DMS153 treated with DMSO at 0.1 percent for 48 hours (cell line): ENCODE measurements around the gene NPY1R.

ENCODE experiments used
- DNase-seq: peaks from one replicate; lab custom pipeline; 2025; ENCODE audit not compliant: unreplicated experiment; lab: John Stamatoyannopoulos, UW

Gene NPY1R

DNA sequence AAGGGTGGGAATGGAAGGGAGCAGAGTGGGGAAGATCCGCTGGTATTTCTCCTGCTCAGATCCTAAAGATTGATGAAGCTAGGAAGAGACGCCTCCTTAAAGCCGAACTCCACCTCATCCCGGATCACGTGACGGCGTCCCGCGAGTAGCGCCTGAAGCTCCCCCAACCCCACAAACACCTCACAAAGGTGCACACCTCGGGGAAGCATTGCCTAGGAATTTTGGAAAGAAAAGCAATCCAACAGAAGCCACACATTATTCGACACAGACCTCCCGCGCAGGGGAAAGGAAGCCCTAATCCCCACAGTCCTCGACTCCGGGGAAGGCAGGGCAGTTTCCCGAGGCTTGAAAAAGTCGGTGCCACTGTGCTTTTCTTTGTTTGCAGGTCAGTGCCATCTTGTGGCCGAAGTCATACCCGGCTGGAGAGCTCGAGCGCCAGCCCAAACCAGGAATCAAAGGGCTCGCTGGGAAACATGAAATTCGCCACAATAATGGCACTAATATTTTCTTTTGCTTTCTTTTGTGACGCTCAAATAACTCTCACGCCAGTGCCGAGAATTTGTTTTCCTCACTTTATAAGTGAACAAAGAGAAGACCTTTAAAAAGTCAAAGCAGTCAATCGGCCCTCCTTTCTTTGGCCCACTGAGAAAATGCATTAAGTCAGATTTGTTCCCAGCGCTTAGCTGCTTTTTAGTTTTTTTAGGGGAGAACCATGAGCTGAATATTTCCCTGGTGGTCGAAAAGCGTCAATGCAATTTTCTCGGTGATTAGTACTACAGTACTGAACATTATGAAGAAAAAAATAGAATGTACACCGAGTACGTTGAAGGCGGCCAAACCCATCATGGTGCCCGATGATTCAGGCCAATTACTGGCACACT, at the start of gene NPY1R:
NPY1R (minus strand) TSS at position 71 of the 881 bp plus-strand sequence. CDS start 6,042 bp downstream, outside the sequence.
- DNase-seq, result no peak

DNA sequence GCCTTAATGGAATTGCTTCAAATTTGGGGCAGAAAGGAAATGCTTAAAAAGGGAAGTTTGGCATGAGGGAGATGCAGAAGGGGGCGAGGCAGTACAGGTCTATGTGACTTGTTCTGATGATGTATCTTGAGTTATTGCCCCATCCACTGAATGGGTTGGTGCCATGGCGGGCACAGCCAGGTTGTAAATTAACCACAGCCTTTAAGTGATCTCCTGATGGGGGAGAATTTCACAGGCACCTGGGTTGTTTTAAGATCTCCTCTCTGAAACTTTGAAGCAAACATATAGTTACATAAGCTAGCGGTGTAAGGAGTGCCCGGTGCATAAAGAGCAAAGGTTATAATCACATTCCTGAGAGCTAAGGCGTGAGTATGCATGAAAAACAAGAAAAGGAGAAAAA, 48.3 kb upstream of the NPY1R start:
- no peak for DNase-seq

DNA sequence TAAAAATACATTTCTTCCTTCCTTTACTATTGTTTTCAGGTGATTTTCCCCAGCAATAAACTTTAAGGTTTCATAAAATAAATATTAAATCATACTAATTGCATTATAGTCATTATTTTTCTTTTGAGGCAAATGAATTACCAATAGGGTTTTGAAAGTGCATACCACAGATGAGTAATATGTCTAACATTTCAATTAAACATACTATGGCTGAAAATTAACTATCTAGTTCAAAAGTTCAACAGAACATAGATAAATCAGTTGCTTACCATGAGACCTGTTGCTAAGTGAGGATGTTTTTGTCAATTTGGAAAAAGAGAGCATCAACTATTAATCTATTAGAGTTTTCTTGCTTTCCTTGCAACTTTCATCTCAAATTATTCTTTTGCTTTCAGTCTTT, 46.3 kb upstream of the NPY1R start:
- no peak for DNase-seq

DNA sequence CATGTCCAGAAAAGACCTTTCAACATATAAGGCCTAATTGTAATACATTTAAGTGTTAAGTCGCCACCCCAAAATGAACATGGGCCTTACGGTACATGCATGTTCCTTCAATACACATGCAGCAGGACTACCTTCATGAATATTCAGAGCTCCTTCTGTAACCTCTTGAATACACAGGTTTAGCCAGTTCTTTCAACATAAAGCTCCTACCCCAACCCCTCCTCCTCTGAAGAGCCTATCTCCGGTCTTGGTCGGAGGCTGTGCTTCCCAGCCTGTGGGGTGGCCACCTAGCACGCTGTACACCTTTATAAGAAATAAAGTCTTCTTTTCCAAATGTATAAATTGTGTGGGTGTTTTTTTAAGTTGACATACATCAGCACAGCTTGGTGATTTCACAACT, 39.6 kb upstream of the NPY1R start:
- DNase-seq, result no peak

DNA sequence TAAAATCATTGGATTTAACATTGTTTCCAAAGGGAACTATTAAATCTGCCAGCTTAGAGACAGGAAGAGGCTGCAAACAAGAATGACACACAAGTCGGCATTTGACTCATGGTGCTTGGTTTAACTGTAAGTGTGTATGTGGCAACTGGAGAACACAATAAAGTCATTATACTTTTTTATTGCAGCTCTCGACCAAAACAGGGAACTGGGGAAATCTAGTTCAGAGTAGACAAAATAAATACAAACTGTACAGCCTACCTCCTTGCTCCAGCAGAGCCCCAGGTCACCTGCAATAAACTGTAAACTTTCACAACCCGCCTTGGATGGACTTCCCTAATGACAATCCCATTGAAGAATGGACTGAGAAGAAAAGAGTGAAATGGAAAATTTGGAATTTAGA, 35.3 kb upstream of the NPY1R start:
- DNase-seq, result no peak

DNA sequence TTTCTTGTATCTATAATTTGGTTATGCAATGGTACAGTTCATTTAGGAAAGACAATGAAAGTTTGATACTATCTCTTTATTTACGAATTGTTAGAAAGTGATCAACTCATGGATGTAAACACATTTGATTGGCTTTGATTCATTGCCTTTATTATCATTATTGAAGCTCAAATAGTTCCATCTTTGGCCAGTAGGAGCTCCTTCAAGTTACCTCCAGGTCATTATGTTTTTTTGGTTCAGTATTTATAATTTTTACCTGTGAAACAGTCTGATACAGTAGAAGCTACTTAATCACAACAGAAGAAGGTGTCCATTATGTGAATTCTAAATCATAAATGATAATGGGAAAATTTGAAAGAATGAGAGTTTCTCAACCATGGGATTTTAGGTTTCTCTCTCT, 23.7 kb upstream of the NPY1R start:
- DNase-seq, result no peak

DNA sequence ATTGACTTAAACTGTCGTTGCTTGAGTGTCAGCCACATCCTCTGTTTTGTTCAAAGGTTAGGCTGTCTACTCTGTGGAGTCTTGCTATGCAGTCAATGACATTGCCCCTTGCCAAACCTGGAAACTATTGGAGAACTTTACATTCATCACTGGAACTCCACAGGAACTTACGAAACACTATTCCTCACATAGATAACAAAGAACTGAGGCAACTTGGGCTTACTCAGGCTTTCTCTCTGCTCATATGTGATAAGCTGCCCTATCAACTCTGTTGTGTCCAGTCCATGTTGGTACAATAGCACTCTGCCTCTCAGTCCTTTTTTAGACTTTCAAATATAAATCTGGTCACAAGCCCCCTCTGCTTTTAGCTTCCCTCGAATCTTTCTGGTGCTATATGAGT, 20.7 kb upstream of the NPY1R start:
- no peak for DNase-seq

DNA sequence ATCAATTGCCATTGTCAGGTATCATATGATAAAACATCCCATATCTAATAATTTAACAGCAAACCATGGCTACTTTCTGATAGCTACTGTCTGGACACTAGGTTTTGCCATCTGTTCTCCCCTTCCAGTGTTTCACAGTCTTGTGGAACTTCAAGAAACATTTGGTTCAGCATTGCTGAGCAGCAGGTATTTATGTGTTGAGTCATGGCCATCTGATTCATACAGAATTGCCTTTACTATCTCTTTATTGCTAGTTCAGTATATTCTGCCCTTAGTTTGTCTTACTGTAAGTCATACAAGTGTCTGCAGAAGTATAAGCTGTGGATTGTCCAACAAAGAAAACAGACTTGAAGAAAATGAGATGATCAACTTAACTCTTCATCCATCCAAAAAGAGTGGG, 18.3 kb upstream of the NPY1R start:
- DNase-seq, result no peak

DNA sequence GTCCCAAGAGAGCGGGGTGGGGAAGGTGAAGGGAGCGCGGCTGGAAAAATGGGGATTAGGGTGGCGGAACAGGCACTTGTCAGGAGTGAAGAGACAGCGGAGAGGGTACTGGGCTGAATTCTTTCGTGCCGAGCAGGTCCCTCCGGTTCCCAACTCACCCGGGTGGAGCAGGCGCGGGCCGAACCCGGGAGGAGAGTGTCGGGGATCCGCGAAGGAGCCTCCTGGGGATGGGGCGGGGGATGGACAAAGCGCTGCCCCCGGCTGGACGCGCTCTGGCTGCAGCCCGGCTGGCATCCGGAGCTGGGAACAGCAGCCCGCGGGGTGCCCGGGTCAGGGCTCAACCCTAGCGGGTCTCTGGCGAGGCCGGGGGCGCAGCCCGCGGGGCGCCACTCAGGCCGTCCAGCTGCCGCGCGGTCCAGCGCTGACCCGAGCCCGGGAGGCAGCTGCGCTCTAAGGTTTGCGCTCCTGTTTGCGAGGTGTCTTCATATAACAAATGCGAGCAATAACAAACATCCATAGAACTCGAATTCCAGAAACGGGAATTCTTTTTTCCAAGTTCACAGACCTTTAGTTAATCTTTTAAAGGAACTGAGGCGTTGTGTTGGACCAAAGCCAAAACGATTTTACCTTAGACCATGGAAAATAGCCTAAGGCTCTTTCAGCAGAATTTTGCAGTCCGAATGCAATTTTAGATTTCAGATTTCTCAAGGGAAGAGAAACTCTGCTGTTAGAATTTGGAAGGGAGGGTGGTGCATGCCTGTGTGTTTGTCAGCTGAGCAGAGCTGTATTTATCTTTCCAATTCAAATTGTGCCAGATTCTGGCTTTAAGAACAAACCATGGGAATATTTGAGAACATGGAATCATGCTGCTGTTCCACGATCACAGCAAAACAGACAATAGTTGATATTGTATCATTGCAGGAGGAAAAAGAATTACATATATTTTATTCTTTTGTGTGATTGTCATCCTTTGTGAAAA, 12.0 kb upstream of the NPY1R start:
- no peak for DNase-seq

DNA sequence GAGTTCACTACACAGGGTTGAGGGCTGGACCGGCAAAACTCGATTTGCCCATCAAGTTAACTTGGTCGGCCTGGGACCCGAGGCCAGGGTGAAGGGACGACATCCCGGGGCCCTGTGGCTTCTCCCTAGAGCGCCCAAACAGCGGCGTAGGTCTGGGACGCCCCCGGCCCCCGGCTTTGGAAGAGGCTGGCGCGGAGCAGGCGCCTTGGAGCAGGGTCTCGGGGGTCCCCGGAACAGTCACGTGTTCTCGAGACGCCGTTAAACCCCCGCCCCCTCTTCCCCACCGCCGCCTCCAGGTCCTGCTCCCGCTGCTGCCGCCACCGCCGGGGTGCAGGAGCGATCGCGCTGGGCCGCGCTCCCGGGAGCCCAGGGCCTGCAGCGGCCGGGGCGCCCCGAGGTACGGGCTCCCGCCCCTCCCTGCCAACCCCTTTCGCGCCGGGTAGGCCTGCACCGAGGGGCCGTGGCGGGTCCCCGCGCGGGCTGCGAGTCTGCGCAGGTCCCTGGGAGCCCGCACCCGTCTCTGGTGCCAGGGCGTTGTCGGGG, 11.3 kb upstream of the NPY1R start, which contains the start of gene NPY5R:
NPY5R (plus strand) TSS at position 289 of the 543 bp plus-strand sequence. CDS start 6,382 bp downstream, outside the sequence.
- no peak for DNase-seq

DNA sequence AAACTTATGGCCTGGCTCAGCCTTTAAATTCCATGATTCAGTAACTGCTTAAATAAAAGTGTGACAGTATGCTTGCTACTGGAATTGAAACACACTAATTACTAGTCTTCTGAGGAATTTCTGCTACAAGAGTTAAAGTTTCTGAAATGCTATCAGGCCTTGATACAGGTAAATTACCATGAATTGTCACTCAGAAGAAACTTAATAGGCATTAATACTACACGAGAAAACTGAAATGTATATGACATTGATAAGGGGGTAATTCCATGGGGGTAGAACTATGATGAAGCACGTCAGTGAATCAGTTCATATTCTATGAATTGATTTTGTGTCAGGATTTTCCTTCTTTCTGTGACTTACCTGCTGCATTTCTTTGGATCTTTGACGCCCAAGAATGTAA, 3.0 kb upstream of the NPY1R start:
- DNase-seq, result no peak

DNA sequence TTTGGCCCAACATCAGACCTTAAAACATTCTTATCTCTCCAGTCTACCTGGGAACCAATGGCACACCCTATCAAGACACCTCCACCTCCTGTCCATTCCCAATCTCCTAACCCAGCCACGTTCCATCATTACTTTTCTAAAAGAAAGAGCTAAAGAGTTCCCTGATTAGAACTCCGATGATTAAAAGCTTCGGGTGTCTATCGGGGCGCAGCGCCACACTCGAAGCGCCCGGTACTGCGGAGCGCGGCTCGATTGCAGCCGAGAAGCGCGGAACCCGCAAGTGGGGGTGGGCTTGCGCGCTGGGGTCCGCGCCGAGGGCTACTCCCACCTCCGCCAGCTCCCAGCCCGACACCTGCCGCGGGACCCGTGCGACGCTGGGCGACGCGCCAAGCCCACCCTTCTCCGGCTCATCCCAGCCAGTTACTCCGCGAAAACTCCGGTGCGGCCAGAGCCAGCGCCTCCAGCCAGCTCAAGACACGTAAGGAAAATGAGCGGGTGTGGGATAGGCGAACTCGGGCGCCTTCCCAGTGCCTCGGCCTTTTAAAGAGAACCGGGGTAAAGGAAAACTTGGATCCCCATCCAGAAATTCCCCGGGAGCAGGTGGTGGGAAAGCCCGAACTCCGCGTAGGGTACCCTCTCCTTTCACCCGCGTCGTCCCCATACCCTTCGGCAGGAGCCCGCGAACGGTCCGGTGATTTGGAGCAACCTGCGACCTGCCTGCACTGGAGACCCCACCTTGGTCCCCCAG, 593 bp downstream of the NPY1R start:
- no peak for DNase-seq

DNA sequence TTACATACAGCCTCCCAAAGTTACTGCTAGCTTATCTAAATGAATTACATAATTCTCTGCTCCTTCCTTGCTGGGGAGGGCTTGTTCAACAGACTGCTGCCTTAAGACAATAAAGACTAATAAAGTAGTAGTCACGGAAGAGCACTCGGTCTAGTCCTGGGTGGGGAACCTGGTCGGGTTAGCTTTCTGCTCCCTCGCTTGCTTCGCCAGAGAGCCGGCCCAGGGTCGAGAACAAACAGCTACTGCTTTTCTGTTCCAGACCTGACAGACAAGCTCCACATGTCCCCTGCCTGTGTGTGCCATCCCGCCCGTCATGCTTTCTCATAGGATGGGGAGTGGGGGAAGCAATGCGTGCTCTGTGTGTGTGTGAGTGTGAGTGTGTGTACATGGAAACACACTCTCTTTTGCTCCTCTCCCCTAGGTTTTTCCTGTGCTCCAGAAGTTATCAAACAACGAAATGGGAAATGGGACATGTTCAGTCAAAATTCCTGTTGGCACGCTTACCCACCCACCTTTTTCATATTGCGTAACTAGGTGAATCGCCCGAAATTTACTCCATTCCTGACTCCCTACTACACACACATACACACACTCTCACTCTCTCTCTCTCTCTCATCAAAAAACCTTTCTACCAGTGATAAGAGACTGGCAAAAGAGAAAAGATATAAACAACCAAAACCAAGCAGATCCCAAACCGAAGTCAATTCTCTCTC, 1.3 kb downstream of the NPY1R start:
- DNase-seq, result no peak

DNA sequence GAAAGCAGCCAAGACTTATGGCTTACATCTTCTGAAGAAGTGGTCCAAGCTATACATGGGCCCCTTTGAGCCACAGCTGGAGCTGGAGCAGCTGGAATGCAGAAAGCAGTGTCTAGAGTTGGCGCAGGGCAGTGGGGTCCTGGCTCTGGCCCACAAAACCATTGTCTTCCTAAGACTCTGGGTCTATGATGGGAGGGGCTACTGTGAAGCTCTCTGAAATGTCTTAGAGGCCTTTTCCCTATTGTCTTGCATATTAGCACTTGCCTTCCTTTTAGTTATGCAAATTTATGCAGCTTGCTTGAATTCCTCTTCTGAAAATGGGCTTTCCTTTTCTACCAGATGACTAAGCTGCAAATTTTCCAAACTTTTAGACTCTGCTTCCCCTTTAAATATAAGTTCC, 15.3 kb downstream of the NPY1R start:
- DNase-seq, result no peak

DNA sequence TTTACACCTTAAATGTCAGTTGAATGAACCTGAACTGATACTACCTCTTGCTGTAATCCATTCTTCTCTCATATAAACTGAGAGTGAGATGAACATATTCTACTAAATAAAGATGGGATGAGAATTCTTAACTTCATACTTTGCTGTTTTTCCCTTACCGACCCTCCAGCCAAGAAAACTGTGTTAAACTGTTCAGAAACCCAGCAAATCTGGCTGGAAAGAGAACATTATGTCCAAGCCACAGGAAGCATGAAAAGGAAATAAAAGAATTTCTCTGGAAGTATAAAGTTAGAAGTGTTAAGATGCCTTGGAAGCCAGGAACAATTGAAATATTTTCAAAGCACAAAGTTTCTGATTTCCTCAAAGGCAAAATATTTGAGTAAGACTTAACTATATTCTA, 22.9 kb downstream of the NPY1R start:
- DNase-seq, result no peak

DNA sequence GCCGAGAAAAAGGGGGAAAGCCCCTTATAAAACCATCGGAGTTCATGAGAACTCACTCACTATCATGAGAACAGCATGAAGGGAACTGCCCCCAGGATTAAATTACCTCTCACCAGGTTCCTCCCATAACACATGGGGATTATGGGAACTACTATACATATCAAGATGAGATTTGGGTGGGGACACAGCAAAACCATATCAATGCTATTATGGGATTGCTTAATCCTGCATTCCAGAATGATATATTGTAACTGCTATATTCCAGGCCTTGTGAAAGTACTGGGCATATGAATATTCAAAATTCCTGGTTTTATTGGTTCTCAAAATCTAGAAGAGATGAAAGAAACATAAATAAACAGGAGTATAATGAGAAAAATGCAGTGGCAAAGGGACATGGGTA, 29.3 kb downstream of the NPY1R start:
- DNase-seq, result no peak

DNA sequence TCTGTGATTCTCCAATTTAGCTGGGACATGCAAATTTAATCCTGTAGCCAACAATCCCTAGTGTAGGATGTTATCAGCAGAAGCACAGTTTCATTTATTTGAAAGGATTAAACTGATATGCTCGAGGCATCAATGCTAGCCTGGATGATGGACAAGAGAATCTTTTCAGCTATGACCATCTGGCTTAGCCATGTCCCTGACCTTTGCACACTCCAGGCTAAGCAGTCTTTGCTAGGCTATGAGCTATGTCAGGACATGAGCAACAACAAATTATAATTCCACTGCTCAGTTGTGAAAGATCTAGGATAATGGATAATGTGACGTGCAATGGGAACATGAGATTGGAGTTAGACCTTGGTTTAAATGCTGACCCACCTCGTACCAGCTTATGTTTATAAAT, 32.0 kb downstream of the NPY1R start:
- no peak for DNase-seq

DNA sequence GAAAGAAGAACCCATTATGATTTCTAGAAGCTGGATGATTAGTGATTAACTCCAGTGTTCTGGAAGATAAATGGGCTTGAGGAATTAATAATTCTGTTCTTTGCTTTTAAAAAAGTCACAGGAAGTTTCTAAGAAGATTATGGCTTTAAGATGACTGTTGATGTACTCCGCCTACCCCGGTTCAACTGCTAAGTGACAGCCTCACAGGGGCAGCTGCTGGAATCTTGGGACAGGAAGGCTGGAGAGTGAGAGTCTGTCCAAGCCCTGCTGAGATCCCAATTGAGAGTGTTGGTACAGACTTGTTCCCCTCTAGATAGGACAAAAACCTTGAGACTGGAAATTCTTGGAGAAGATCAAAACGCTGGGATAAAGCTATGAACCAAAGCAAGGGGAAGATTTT, 37.3 kb downstream of the NPY1R start:
- no peak for DNase-seq

DNA sequence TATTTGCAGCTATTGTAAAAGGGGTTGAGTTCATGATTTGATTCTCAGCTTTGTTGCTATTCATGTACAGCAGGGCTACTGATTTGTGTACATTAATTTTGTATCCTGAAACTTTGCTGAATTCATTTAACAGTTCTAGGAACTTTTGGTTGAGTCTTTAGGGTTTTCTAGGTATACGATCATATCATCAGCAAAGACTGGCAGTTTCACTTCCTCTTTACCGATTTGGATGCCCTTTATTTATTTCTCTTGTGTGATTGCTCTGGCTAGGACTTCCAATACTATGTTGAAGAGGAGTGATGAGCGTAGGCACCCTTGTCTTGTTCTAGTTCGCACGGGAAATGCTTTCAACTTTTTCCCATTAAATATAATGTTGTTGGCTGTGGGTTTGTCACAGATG, 48.1 kb downstream of the NPY1R start:
- DNase-seq, result no peak
